Neural crest cell (in vitro differentiated cells): Measurements from ENCODE around the gene LRRC40. TPM values are rescaled to one million over a fixed set of nuclear protein-coding genes. Genes with fewer than 3 reads are reported as not detected.

Source experiments
- DNase-seq: peaks from one replicate; pipeline ENCODE4 v3.0.0; 2021; ENCODE audit warnings: low read depth, mixed read lengths, low spot score
- H3K27ac Mint-ChIP-seq: one replicate; pipeline ENCODE4 v1.8.0; 2021; ENCODE audit warnings: mild to moderate bottlenecking, mixed read lengths; ENCODE audit not compliant: unreplicated experiment
- H3K27me3 Mint-ChIP-seq: 2 replicates; pipeline ENCODE4 v1.8.0; 2021; ENCODE audit warnings: low read depth, mild to moderate bottlenecking, mixed read lengths
- H3K36me3 Mint-ChIP-seq: 2 replicates; pipeline ENCODE4 v1.8.0; 2021; ENCODE audit warnings: low read depth, mild to moderate bottlenecking, mixed read lengths
- H3K4me1 Mint-ChIP-seq: 2 replicates; pipeline ENCODE4 v1.8.0; 2021; ENCODE audit warnings: mixed read lengths
- H3K4me3 Mint-ChIP-seq: one replicate; pipeline ENCODE4 v1.8.0; 2021; ENCODE audit warnings: mild to moderate bottlenecking, mixed read lengths
- H3K9me3 Mint-ChIP-seq: 2 replicates; pipeline ENCODE4 v1.8.0; 2021; ENCODE audit warnings: mixed read lengths
- total RNA-seq: library from RNA; stranded (reverse); gene quantifications from 2 replicates; pipeline ENCODE4 v1.2.1, GENCODE V29; 2021
- TF ChIP-seq, protein P1 (sequence below): fragments of 200-600 bp; sonication (generic); conservative IDR thresholded peaks from 2 replicates; pipeline ENCODE4 v1.5.0; 2021; ENCODE audit warnings: antibody characterized with exemption, mild to moderate bottlenecking

LRRC40 gene
- total RNA-seq, 1 donor from 2014 or later, result 27.7 TPM

DNA sequence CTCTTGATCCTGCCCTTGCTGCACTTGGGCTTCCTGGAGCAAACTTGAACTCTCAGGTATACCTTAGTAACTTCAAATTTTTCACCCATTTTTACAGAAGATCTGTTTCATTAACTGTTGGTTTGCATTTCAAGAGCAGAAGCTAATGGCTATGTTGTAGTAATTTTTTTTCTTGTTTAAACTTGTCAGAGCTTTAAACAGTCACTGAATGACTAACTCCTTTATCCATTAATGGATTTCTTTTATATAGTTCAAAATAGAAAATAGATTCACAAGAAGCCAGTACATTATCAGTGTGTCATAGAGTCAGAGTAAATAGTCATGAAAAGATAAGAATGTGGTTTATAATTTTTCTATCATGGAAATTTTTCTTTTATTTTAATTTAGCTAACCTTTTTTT, 29.4 kb upstream of the LRRC40 start:
- Mint-ChIP-seq H3K4me3 (no peak overlapping the region), H3K27me3 (no peaks in the 10 kb centered on the region), H3K4me1 (no peaks in the 10 kb centered on the region), H3K36me3 (peaks cover 13% of the 10 kb centered on the region), H3K9me3 (no peaks in the 10 kb centered on the region), H3K27ac (no peak overlapping the region)
- TF ChIP-seq, protein P1, sequence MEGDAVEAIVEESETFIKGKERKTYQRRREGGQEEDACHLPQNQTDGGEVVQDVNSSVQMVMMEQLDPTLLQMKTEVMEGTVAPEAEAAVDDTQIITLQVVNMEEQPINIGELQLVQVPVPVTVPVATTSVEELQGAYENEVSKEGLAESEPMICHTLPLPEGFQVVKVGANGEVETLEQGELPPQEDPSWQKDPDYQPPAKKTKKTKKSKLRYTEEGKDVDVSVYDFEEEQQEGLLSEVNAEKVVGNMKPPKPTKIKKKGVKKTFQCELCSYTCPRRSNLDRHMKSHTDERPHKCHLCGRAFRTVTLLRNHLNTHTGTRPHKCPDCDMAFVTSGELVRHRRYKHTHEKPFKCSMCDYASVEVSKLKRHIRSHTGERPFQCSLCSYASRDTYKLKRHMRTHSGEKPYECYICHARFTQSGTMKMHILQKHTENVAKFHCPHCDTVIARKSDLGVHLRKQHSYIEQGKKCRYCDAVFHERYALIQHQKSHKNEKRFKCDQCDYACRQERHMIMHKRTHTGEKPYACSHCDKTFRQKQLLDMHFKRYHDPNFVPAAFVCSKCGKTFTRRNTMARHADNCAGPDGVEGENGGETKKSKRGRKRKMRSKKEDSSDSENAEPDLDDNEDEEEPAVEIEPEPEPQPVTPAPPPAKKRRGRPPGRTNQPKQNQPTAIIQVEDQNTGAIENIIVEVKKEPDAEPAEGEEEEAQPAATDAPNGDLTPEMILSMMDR, result no peak
- no peak for DNase-seq

GRCh38 chr1:70231475-70231874, 26.1 kb upstream of the LRRC40 start:
- Mint-ChIP-seq H3K27ac (no peak overlapping the region), H3K9me3 (no peaks in the 10 kb centered on the region), H3K4me3 (no peak overlapping the region), H3K36me3 (peaks cover 11% of the 10 kb centered on the region), H3K4me1 (no peaks in the 10 kb centered on the region), H3K27me3 (no peaks in the 10 kb centered on the region)
- DNase-seq, result no peak
- TF ChIP-seq, protein P1, result no peak

DNA sequence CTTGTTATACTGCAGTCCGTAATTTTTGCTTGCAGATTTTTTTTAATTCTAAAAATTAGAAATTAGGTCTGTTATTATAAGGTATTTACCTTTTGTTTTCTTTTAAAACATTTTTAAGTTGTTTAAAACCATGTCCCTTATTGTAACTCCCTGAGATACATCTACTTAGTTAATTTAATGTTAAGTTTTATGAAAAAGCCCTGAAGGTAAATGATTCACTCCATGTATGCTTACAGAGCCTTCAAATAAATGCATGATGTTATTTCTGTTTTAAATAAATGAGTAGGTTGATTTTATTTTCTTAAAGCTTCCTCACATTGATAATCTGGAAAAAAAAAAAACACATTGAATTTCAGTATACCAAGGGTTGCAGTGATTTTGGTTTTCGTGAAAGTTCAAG, 23.3 kb upstream of the LRRC40 start:
- peaks cover 12% of the 10 kb centered on the region for H3K4me1 Mint-ChIP-seq
- no peaks in the 10 kb centered on the region for H3K27me3 Mint-ChIP-seq
- peaks cover 8% of the 10 kb centered on the region for H3K36me3 Mint-ChIP-seq
- TF ChIP-seq, protein P1, result no peak
- no peak for DNase-seq
- H3K9me3 Mint-ChIP-seq, result no peaks in the 10 kb centered on the region
- no peak overlapping the region for H3K27ac Mint-ChIP-seq
- no peak overlapping the region for H3K4me3 Mint-ChIP-seq

GRCh38 chr1:70227439-70227838, 22.1 kb upstream of the LRRC40 start:
- no peak overlapping the region for H3K4me3 Mint-ChIP-seq
- peaks cover 24% of the 10 kb centered on the region for H3K4me1 Mint-ChIP-seq
- H3K36me3 Mint-ChIP-seq, result peaks cover 8% of the 10 kb centered on the region
- no peak for DNase-seq
- H3K9me3 Mint-ChIP-seq, result no peaks in the 10 kb centered on the region
- no peaks in the 10 kb centered on the region for H3K27me3 Mint-ChIP-seq
- TF ChIP-seq, protein P1, result no peak
- no peak overlapping the region for H3K27ac Mint-ChIP-seq

DNA sequence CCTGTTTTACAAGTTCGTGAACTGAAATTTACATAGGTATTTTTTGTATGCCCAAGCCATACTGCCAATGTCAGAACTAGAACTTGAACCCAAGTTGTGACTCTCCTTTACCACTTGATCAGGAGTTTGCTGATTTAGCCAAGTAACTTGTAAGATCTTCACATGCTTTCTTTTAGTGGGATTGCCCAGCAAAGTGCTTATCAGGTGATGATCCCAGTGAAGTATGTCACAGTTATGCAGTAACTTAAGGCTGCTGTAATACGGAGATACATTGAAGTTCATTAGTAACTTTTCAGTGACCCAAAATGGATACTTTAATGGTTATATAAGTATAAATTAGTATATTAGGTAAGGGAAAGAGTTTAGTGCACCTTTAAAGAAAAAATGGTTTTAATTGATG, 19.6 kb upstream of the LRRC40 start:
- Mint-ChIP-seq H3K27ac (no peak overlapping the region), H3K4me3 (peak overlapping the region; percentile 15), H3K27me3 (no peaks in the 10 kb centered on the region), H3K4me1 (peaks cover 33% of the 10 kb centered on the region), H3K9me3 (no peaks in the 10 kb centered on the region), H3K36me3 (peaks cover 4% of the 10 kb centered on the region)
- TF ChIP-seq, protein P1, result no peak
- DNase-seq, result no peak
